ENCODE measurements around the gene ZNF280B.
"Not testable (repeated sequence)": the region's sequence is repeated elsewhere in the genome, so short reads cannot be mapped to it uniquely, and the experiment has no call there.

The ZNF280B gene

DNA sequence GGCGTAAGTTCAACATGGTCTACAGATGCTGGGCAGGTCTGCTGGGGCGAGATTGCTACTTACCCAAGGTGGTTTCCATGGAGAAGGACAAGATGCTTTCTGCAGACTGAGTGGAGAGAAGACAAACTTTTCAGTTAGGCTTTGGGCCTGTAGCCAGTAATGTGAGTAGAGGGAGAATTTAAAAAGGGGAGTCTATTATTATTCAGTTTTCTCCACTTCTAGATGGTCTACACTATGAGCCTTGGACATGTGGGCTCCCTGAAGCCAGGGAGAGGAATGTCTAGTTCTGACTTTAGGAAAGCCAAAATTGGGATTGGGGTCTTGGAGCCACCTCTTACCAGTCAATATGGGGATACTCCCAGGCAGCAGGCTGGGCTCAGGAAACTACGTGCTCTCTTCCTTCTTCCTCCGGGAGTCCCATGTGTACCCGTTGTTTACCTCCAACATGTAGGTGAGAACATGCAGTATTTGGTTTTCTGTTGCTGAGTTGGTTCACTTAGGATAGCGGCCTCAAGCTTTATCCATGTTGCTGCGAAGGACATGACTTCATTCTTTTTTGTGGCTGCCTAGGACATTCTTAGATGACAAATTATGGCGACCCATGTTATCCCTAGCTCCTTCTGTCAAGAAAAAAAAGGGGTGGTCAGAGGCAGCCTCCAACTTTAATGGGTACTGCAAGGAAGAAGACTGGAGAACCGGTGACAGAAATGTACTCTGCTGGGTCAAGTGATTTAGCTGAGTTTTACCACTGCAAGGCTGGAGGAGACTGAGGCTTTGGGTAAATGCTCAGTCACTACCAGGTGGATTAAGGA lies 26.3 kb upstream of the ZNF280B start:
- DNase-seq: no peak

- DNase-seq: no peak
Measured at GRCh38 chr22:22533863-22534262, 25.3 kb upstream of the ZNF280B start.

- no peak for DNase-seq
Measured at GRCh38 chr22:22533417-22533816, 24.9 kb upstream of the ZNF280B start.

DNA sequence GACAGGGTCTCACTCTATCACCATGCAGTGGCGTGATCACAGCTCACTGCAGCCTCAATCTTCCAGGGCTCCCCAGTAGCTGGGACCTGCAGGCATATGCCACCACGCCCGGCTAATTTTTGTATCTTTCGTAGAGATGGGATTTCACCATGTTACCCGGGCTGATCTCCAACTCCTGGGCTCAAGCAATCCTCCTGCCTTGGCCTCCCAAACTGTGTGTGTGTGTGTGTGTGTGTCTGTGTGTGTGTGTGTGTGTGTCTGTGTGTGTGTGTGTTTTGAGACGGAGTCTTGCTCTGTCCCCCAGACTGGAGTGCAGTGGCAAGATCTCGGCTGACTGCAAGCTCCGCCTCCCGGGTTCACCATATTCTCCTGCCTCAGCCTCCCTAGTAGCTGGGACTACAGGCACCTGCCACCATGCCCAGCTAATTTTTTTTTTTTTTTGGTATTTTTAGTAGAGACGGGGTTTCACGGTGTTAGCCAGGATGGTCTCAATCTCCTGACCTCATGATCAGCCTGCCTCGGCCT lies 24.1 kb upstream of the ZNF280B start:
- DNase-seq: not testable (repeated sequence)

DNA sequence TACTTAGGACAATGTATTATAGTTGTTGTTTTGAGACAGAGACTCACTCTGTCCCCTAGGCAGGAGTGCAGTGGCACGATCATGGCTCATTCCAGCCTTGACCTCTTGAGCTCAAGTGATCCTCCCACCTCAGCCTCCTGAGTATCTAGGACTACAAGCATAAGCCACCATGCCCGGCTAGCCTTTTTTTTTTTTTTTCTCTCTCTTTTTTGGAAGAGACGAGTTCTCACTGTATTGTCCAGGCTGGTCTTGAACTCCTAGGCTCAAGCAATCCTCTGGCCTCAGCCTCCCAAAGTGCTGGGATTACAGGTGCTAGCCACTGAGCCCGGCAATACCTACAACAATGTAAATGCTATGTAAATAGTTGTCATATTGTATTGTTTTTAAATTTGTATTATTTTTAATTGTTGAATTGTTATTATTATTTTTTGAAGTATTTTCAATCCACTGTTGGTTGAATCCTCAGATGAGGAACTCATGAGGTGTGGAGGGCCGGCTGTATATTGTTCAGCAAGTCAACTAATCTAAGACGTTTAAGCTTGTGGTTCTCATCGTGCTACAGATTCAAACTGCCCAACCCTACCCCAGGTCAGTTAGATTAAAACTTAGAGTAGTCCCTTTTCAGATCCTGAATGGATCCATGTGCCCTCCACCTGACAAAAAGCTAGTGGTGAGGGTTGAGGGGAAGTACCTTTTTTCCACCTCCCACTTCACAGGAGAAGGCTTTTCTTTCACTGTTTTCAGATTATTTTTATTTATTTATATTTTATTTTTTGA lies 23.4 kb upstream of the ZNF280B start:
- DNase-seq: no peak

- DNase-seq: no peak
Measured at GRCh38 chr22:22528780-22529179, 20.2 kb upstream of the ZNF280B start.

DNA sequence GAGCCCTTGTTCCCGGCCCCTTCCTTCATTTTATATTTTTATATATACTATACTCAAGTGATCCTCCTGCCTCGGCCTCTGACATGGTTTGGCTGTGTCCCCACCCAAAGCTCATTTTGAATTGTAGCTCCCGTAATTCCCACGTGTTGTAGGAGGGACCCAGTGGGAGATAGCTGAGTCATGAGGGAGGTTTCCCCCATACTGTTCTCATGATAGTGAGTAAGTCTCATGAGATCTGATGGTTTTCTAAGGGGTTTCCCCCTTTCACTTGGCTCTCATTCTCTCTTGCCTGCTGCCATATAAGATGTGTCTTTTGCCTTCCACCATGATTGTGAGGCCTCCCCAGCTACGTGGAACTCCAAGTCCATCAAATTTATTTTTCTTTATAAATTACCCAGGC lies 18.8 kb upstream of the ZNF280B start:
- no peak for DNase-seq

DNA sequence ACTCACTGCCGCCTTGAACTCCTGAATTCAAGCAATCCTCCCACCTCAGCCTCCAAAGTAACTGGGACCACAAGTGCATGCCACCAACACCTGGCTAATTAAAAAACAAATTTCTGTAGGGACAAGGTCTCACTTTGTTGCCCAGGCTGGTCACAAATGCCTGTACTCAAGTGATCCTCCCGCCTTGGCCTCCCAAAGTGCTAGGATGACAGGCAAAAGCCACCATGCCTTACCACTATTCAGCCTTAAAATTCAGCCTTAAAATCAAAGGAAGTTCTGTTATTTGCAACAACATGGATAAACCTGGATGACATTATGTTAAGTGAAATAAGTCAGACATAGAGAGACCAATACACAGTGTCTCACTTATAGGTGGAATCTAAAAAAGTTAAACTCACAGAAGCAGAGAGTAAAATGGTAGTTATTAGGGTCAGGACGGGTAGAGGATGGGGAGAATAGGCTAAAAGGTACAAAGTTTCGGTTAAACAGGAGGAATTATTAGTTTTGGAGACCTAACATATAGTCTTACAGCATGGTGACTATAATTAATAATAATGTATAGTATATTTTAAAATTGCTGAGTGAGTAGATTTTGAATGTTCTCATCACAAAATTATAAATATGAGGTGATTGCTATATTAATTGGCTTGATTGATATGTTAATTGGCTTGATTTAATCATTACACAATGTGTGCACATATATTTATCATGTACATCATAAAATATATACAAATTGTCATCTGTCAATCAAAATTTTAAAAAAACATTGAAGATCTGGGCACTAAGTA lies 17.8 kb upstream of the ZNF280B start:
- DNase-seq: no peak

- no peak for DNase-seq
Measured at GRCh38 chr22:22523494-22523893, 15.0 kb upstream of the ZNF280B start.

GRCh38 chr22:22521631-22522030 lies 13.1 kb upstream of the ZNF280B start:
- no peak for DNase-seq

- DNase-seq: no peak
Measured at GRCh38 chr22:22520667-22521602, 12.4 kb upstream of the ZNF280B start.

DNA sequence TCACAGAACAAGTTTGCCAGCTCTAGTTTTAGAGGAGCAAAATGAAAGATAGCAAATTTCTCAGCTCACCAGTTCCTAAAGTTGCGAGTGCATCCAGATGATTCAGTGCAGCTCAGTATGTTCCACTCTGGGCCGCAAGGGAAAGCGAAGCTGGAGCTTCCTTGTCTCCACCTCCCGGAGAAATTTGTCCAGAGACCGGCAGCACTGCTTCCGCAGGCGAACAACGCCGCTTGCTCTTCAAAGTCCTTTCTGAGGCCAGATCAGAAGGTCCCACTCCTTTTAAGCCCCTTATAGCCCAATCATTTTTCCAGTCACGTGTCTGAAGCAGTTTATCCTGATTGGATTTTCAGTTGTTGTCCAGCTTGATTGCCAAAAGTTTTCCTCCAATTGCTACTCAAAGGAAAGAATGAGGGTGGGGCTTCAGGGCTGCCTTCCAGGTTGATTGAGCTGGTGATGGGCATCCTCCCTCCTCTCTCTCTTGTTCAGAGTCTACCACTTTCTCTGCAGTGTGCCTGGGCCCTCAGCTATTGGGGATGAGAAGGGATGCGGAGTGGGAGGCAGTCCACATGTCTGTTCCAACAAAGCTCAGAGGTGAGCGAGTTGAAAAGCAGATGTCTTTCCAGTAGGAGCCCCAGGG lies 11.6 kb upstream of the ZNF280B start, which contains the start of gene ZNF280A:
Gene ZNF280A (minus strand): TSS at position 251 of the 637 bp plus-strand sequence. CDS start 4,640 bp downstream, outside the sequence.
- DNase-seq: no peak

DNA sequence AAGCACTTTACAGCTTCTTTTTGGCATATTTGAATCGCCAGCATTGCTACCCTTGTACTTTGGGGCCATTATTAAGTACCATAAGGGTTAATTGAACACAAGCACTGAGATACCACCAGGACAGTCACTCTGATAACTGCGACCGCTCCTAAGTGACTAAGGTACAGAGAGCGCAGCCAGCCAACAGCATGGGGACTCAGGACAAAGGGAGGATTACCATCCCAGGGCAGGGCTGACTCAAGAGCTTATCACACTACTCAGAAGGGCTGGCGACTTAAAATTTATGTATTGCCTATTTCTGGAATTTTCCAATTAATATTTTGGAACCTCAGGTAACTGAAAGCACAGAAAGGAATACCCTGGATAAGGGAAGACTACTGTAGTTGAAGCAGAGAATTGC lies 11.0 kb upstream of the ZNF280B start:
- DNase-seq: no peak

GRCh38 chr22:22516992-22517391 lies 8.4 kb upstream of the ZNF280B start:
- no peak for DNase-seq

DNA sequence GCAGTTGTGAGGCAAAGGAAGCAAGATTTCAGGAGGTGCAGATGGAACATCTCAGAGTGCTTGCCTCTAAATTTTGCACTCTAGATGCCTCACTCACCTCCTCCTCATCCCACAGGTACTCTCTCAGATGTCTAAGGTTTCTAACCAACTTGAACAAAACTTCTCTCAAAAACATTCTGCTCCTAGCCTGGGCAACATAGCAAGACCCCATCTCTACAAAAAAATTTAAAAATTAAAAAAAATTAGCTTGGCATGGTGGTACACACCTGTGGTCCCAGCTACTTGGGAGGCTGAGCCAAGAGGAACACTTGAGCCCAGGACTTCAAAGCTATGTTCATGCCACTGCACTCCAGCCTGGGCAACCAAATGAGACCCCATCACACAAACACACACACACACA lies 7.3 kb upstream of the ZNF280B start:
- DNase-seq: no peak

DNA sequence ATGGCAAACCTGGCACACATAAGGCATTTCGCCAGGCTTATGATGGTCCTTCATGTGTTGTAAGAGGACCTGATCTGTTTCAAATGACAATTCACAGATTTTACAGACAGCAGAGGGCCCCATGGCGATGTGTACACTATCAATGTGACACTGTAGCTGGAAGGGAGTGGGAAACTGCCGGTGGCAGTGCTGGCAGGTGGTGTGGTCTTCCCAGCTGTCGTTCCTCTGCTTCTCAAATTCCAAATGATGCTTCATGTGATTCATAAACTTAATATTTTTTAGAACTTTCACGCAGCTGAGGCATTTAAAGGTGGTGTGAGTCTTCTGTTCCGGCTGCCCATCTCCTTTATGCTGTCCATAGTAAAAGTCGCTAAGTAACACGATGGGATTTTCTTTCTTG lies 5.9 kb upstream of the ZNF280B start:
- not testable (repeated sequence) for DNase-seq

DNA sequence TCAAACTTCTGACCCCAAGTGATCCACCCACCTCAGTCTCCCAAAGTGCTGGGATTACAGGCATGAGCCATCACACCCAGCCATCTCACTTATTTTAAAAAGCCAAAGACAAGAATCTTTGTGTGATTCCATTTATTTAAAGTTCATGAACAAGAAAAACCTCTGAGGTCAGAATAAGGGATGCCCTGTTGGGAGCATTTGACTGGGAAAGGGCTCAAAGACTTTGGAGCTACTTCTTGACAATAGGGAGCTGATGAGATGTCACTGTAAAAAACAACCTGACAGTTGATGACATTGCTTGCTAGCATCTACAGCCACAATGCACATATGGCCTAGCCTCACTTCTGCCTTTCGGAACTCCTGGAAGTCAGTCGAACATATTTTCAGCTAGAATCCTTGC lies 5.1 kb upstream of the ZNF280B start:
- no peak for DNase-seq

DNA sequence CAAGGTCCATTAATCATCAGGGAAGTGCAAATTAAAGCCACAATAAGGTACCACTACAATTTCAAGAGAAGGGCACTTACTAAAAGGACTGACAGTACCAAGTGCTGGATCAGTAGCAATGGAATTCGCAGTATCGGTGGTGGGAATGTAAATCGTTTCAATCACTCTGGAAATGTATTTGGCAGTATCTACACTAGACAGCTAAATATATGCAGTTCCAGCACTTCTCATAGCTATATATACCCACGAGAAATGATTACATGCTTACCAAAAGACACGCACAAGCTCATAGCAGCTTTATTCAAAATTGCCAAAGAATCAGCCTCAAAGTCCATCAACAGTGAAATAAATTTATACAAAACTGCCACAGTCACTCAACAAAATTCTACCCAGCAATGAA lies 4.4 kb upstream of the ZNF280B start:
- no peak for DNase-seq

DNA sequence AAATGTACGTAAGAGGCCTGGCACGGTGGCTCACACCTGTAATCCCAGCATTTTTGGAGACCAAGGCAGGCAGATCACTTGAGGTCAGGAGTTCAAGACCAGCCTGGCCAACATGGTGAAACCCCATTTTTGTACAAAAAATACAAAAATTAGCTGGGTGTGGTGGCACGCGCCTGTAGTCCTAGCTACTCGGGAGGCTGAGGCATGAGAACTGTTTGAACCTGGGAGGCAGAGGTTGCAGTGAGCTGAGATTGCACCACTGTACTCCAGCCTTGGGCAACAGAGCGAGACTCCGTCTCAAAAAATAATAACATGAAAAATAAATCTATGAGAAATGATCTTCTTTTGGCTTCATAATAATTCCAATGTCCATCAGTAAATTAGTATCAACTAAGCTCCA lies 2.3 kb upstream of the ZNF280B start:
- DNase-seq: not testable (repeated sequence)

GRCh38 chr22:22509912-22510311 lies 1.4 kb upstream of the ZNF280B start:
- DNase-seq: not testable (repeated sequence)

GRCh38 chr22:22507743-22508273 lies 734 bp downstream of the ZNF280B start:
- no peak for DNase-seq
